NAMALWA (cell line): ENCODE results near the gene PLCE1.

Experiments
- DNase-seq: peaks from one replicate; pipeline ENCODE4 v3.0.0-alpha.2; 2015; ENCODE audit warnings: low spot score

Gene PLCE1

DNA sequence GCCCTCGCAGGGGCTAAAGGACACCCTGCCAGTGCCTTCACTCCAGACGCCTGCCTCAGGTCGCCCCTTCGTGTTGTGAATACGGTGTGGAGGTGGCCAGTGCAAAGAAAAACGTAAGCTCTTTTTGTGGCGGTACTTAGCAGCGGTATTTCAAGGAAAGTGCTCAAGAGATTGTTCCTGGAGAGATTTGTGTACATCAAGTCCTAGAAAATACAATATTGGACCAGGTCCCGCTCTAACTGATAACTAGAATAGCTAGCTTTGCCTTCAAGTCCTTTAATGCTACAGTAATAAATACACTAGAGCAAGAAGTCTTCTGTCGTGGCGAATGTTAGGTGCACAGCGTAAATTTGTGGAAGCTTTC is 689 bp downstream of the PLCE1 start:
- no peak for DNase-seq

DNA sequence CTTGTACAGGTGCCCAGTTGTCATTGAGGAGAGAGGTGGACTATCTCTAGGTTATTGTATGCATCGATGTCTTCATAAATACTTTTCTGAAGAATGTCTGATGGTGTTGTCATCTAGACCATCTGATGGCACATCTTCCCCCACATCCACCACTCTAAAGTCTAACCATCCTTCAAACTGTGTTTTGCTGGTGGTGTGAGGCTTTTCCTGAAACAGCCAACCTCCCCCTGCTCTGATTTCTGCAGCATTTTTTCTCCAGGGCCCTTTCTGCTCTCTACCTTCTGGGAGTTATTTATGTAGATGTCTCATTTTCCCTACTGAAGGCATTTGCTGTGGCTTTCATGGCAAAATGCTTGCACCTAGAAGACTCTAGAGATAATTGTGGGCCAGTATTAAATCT is 1.5 kb downstream of the PLCE1 start:
- DNase-seq: no peak

DNA sequence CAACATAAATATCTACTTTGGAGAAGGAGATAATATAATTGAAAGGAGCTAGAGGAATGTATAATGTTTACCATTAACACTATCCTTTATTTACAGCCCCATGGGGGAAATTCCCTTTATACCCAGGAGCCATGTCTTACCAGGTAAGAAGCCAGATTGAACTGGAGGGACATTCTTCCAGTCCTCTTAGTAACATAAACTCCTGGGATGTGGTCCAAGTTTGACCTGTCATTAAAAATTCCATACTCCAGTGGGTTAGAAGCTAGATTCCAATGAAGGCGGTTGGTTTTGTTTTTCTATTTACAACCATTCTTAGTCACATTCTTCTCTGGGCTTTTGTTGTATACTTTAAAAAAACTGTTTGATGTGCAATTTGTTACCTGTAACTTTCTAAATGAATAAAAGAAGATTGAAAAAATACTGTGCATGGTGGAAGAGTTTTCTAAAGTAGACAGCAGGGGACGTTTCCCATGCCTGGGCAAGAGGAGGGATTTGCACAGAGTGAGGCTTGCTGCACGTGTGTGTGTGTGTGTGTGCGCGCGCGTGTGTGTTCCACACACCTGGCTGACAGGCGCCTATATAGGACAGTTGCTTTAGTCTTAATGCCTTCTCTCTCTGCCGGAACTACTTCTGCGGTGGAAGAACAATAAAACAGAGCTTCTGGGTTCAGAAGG is 2.0 kb downstream of the PLCE1 start:
- no peak for DNase-seq

DNA sequence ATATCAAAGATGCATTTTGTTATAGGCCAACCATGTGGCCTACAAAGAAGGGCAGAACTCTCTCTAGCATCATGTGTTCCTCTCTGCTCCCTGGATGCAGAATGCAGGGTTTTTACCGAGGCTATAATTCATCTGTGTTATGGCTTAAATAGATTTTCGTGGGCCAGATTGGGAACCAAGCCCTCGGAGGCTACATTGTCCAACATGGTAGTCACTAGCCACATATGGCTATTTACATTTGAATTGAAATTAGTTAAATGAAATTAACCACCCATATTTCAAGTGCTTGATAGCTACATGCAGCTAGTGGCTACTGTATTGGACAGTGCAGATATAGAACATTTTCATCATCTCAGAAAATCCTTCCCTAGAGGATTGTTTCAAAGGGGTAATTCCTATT is 2.8 kb downstream of the PLCE1 start:
- DNase-seq: no peak

DNA sequence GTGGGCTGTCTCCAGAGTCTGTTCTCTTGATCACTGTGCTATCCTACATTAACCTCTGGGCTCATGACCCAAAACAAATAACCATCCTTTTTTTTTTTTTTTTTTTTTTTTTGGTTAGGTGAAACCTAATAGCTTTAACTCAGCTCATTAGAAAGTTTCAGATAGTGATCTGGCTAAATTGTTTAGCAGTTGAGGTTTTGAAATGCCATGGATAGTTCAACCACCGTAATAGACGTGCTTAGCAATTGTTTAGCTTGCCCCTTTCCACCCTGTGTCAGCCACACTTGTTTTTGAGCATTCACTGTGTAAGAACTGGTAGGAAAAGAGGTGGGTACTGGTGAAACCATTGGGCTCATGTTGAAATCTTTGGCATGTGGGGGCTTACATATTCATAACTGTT is 3.8 kb downstream of the PLCE1 start:
- no peak for DNase-seq

DNA sequence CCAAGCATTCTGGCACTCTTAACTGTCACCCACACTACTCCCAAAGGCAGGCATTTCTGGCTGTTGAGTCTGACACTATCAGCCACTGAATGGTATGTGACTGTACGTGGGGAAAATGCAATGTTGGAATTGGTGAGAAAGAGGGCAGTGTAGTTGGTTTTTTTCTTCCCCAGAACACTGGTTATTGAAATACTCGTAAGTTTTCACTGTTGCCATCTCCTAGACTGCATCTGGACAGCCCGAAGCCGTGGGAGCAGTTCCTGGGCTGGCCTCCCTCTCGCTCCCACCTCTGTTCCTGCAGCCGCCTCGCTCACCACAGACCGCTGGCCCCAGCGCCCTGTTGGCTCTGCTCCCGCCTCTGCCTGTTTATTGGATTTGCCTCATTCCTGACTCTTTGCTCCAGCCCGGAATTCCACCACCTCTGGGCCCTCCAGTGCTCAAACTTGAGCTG is 5.7 kb downstream of the PLCE1 start:
- DNase-seq: no peak

DNA sequence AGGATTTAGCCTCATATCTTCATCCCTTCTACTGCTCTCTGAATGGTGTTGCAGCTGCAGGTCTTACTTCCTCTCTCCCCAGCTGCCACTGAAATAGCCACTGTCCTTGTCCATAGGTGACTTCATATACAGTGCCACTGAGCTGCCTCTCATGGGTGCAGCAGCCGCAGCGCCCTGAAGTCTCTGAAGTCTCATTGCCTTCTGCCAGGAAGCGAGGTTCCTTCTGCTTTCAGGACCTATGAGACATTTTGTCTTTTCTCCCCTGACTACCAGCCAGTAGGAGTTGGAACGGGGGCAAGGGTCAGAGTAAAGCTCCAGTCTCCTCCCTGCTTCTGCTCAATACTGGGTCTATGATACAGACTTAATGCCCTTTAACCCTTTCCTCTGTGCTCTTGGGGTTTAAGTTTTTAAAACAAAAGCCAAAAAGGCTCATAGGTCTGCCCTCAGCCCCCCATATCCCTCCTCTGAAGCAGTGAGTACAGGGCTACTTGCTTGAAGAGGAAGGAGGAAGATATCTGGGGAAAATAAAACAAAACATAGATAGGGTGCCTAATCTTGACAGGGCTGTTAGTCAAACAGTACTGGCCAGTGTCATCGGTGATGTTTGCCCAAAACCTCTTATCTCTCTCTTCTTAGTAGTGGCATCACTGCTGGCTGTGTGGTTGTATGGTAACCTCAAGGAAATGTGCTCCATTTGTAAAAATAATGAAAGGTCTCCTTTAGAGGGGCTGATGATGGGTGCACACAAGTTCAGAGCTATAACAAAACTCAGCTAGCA is 7.1 kb downstream of the PLCE1 start:
- no peak for DNase-seq

DNA sequence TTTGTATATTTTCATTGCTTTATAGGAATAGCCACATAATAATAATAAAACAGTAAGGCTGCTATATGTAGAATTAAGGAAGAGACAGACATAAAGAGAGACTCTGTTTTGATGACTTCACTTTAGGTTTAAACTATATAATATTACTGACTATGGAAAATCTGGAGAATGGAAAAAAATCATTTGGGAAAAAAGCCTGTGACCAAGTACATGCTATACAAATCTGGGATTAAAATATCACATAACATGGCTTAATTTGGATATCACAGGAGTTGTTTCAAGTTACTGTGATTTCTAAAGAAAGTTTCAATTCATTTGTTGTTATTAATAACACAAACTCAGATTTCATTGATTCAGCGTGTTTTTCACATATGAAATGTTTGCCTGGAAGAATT is 7.7 kb downstream of the PLCE1 start:
- no peak for DNase-seq

DNA sequence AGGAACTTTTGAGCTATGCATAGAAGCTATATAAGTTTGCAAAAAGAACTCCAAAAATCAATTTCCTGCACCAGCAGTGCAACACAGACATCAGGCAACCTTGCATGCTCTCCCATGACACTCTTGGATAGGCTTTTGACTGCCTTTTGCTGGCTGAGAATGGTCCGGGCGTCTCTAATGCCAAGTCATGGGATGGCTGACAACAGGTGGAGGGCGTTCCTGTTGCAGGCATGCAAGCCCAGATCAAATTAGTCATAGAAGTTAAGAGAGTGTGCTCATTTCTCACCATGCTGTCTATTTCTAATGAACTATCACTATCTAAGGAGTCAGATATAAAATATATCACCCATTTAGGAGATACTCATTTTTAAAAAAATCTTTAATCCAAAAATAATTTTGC is 8.4 kb downstream of the PLCE1 start:
- no peak for DNase-seq

DNA sequence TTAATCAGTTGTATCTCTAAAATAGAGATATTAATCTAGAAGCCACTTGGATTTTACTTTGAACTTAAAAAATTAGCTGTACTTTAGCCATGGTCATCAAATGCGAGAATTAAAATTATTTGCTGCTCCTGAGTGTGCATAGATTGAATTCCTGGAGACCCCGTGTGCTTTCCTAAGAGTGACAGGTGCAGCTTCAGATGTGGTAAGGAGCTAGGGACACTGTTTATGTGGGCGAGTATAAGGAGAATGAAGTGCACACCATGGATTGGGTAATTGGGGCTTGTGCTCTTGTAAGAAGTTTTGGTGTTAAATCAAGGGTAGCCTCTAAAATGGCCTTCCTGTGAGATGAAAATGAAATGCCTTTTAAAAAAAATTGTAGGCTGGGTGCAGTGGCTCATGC is 9.8 kb downstream of the PLCE1 start:
- DNase-seq: no peak

DNA sequence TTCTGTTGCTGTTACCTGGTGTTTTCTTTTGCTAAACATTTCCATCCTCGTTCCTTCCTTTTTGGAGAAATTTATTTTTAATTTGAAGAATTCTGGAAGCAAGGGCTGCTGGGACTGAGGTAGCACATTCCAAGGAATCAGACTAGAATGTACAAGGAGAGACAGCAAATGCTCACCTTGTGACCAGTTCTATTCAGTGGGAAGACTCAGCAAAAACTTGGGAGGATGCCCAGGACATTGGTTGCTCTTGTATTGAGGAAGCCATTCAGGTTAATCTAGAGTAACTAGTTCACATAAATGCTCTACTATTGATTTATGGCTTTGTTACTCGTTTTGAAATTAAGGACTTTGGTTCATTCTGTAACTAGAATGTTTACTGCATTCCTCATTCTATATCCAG is 11.3 kb downstream of the PLCE1 start:
- no peak for DNase-seq

DNA sequence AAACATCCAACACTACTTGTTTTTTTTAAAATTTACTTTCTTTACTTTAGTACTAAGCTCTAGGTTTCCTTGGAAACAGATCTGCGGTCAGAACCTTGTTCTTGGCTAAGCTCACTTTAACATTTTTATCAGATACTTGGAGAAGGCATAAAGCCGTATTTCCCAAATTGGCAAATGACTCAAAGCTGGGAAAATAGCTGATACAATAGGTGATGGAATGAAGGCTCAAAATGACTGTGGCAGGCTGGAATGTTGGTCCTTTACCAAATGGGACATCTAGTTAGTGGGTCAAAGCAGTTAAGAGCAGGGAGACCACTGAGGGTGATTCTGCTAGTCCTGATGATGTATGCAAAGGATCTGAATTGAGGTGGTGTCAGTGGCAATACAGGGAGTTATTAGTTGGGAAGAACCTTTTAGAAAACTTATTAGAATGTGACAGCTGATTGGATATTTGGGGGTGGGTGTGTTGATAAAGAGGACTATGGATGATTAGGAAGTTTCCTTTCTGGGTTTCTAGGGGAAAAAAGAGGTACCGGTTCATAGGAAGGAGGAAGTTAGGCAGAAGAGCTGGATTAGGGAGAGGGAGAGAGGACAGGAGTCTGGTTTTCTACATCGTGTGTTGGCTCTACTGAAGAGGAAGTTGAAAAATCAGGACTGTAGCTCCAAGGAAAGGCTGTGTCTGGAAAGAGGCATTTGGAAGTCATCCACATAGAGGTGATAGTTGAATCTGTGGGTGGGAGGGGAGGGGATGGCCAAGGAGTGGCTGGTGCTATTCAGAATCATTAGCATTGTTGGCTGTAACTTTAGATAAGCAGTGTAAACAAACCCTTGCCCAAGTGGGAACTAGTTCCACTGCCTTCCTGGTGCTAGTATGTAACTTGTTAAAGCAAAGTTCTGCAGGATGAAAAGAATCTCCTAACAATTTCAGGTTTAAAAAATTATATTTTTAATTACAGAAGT is 13.1 kb downstream of the PLCE1 start:
- no peak for DNase-seq

DNA sequence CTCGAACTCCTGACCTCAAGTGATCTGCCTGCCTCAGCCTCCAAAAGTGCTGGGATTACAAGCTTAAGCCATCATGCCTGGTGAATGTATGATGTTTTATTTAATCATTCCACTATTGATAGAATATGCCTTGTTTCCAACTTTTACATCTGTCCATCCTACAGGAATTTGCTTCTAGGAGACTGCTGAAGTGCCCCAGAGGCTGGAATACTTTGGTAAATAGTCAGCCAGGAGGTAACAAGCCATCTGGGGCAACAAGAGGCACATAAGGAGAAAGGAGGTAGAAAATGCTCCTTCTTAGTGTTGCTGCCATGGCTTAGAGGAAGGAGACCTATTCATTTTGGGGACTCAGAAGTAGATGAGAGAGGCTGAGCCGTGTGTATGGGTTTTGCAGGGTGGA is 14.8 kb downstream of the PLCE1 start:
- DNase-seq: no peak

DNA sequence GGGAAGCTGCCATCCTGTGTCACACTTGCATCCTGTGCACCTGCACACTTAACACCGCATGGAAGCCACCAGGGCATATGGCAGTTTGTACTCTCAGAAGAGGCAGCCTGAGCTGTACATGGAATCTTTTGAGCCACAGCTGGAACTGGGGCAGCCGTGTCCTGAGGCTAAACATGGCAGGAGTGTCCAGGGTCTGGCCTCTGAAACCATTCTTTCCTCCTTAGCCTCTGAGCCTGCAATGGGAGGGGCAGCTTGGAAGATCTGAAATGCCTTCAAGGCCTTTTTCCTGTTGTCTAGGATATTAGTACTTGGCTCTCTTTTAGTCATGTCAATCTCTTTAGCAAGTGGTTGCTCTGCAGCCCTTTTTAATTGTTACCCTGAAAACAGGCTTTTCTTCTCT is 16.4 kb downstream of the PLCE1 start:
- no peak for DNase-seq

DNA sequence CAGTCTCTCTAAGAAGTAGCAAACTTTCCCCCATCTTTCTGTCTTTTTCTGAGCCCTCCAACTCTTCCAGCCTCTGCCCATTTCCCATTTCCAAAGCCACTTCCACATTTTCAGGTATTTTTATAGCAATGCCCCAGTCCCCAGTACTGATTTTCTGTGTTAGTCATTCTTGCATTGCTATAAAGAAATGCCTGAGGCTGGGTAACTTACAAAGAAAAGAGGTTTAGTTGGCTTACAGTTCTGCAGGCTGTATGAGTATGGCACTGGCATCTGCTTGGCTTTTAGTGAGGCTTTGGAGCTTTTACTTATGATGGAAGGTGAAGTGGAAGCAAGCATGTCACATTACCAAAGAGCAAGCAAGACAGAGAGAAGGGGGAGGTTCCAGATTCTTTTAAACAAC is 17.2 kb downstream of the PLCE1 start:
- DNase-seq: no peak

DNA sequence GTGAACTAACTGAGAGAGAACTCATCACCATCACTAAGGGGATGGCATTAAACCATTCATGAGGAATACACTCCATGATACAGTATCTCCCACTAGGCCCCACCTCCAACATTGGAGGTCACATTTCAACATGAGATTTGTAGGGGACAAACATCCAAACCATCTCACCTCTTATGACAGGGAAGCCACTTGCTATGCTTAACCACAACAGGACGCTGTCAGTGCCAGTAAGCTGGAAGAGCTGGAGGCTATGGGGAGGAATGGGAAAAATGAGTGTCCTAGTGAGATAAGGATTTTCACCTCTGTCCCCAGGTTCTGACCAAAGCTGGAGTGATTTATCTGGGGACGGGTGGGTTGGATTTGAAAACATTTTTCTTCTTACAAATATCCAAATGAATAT is 17.6 kb downstream of the PLCE1 start:
- no peak for DNase-seq

DNA sequence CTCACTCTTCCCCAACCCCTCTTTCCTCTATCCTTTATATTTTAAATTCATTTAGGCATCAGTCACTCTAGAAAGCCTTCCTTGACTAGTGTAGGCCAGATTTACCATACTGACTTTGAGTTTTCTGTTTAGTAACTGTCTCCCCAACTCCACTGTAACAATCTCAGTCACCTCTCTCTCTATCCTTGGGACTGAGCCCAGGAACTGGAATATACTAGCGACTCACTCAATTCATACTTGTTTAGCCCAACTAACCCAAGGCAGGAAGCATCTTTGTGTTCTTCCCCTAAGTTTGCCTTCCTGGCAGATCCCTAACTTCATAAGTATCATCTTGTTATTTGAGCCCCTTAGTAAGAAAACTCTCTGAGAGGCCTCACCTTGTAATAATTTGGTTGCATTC is 19.1 kb downstream of the PLCE1 start:
- no peak for DNase-seq

DNA sequence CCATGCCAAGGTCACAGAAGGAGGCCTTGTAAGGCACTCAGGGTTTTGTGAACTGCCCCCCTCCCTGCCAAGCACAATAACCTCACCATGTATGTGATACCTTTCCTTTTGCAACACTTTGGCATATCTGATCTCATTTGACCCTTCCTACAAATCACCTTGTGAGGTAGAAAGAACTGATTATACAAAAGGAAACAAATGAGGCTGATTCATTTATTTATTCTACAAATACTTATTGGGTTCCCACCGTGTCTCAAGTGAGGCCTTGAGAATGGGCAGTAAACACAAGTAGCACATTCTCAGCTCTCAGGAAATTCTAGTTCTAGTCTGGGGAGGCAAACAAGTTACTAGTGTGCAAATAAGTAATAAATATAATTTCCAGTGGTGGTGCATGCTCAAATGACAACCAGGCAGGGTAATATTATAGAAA is 19.6 kb downstream of the PLCE1 start:
- no peak for DNase-seq

DNA sequence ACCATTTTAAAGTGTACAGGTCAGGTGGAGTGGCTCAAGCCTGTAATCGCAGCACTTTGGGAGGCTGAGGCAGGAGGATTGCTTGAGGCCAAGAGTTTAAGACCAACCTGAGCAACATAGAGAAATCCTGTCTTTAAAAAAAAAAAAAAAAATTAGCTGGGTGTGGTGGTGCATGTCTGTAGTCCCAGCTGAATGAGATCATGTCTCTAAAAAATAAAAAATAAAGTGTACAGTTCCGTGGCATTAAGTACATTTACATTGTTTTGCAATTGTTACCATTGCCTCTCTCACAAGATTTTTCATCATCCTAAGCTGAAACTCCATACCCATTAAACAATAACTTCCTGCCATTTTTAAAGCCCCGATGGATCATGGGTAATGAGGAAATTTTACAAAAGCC is 20.6 kb downstream of the PLCE1 start:
- DNase-seq: no peak

DNA sequence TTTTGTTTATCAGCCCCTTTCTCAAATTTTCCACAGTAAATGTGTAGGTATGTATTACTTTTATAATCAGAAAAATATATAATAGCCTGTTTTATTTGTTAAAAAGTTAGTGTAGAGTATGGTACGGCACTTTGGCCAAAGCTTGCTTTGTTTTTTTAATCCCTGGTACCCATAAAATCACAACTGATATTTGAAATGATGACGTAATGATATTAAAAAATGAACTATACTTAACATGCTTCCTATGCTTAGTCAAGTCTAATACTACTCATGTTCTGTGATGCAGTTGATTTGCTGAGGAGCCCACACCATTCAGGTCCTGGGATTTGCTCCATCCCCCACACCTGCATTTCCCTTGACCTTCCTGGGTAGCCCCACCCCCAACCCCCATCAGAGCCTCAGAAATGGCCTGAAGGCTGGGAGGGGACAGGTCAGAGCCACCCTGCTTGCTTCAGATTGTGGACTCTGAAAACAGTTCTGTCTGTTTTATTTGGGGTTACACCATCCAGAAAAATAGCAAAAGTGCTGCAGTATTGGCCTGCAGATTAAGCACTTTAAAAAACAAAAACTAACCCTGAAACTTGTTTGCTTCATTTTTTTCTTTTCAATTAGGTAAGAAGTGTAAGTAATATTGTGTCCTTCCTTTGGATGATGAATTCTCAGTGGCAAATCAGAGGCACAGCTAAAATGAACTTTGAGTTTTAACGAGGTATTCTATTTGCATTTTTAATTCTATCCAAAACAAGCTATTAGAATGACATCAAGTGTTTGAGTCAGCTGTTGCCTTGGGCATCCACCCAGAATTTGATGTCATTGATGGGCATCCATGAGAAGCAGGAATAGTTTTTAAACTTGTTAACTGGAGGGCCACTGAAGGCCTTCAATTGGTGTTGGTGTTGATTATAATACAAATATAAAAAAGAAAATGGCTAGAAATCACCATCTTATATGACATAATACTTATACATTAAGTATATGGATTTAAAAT is 23.3 kb downstream of the PLCE1 start:
- DNase-seq: no peak

DNA sequence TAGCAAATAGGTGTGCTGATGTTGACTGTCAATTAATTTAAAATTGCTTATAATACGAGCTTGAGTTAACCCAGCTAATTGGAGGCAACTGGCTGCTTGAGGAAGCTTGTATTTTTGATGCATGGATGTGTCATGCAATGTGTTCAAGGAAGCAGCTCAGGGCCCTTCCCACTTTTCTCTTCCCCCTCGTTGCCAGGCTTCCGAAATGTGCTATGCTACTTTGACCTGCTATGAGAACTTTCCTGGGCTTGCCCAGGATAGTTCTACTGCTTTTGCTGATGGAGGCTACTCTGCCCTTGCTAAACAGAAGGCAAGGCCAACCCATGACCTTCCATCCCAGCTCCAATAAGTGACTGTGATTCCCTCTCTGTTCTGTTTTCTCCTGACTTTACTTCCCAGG is 24.4 kb downstream of the PLCE1 start:
- DNase-seq: no peak

DNA sequence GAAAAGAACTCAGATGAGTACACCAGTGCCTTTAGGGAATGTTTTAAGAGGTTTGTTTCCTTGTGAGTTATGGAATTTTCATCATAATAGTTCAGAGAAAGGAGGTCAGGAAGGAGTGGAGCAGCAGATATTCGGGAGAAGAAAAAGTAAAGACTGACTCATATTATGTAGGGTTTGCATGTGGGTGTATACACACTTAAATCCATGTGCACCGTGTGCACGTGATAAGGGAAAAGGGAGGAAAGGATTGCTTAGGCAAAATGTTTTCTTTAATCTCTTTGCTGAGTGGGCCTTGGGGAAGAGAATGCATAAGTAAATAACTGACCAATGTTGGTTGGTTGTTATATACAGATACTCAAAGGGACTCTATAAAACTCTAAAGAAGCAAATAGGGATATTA is 30.2 kb downstream of the PLCE1 start:
- DNase-seq: no peak
